Stomach smooth muscle (tissue), 2 donors: ENCODE data around the gene PDE3B.
"Not testable (repeated sequence)": the region's sequence is repeated elsewhere in the genome, so short reads cannot be mapped to it uniquely, and the experiment has no call there.

Source experiments
- H3K27ac ChIP-seq: one replicate; pipeline ENCODE4 v1.7.0; 2013; ENCODE audit warnings: mild to moderate bottlenecking, low read length, inconsistent platforms
- H3K27me3 ChIP-seq, 2 donors: one replicate each; pipeline ENCODE4 v1.7.0; 2013; ENCODE audit warnings: low read length in 2 of 2; ENCODE audit not compliant: insufficient read depth in 2 of 2, control insufficient read depth in 1 of 2
- H3K36me3 ChIP-seq, 2 donors: one replicate each; pipeline ENCODE4 v1.7.0; 2013; ENCODE audit warnings: low read length in 2 of 2; ENCODE audit not compliant: control insufficient read depth in 2 of 2, insufficient read depth in 2 of 2
- H3K4me1 ChIP-seq: one replicate; pipeline ENCODE4 v1.7.0; 2013; ENCODE audit warnings: low read length; ENCODE audit not compliant: control insufficient read depth, insufficient read depth
- H3K4me3 ChIP-seq, 2 donors: one replicate each; pipeline ENCODE4 v1.7.0; 2013; ENCODE audit warnings: low read length in 2 of 2
- H3K9ac ChIP-seq, 2 donors: one replicate each; pipeline ENCODE4 v1.7.0; 2013; ENCODE audit warnings: low read length in 2 of 2, mild to moderate bottlenecking in 1 of 2
- H3K9me3 ChIP-seq, 2 donors: one replicate each; pipeline ENCODE4 v1.7.0; 2013; ENCODE audit warnings: low read length in 2 of 2; ENCODE audit not compliant: control insufficient read depth in 2 of 2
- donor health status: healthy.
- donor health status: Pancreatic carcinoma.

The PDE3B gene

GRCh38 chr11:14703731-14704130 is 60.1 kb downstream of the PDE3B start:
- H3K27me3 ChIP-seq: no peaks in the 10 kb centered on the region
- H3K9me3 ChIP-seq: no peaks in the 10 kb centered on the region
- no peak overlapping the region for H3K9ac ChIP-seq
- H3K4me3 ChIP-seq: no peak overlapping the region
- no peak overlapping the region for H3K27ac ChIP-seq
- H3K36me3 ChIP-seq: no peaks in the 10 kb centered on the region
- H3K4me1 ChIP-seq: no peaks in the 10 kb centered on the region

- Histone ChIP-seq H3K27ac (no peak overlapping the region), H3K9ac (no peak overlapping the region), H3K36me3 (no peaks in the 10 kb centered on the region), H3K4me1 (no peaks in the 10 kb centered on the region), H3K9me3 (no peaks in the 10 kb centered on the region), H3K4me3 (no peak overlapping the region), H3K27me3 (no peaks in the 10 kb centered on the region)
These were observed 61.5 kb downstream of the PDE3B start for GRCh38 chr11:14705067-14705466.

- H3K4me3 ChIP-seq: no peak overlapping the region
- H3K9me3 ChIP-seq: no peaks in the 10 kb centered on the region
- no peak overlapping the region for H3K9ac ChIP-seq
- H3K27me3 ChIP-seq: no peaks in the 10 kb centered on the region
- no peaks in the 10 kb centered on the region for H3K36me3 ChIP-seq
- no peak overlapping the region for H3K27ac ChIP-seq
- no peaks in the 10 kb centered on the region for H3K4me1 ChIP-seq
These were observed 70.1 kb downstream of the PDE3B start for GRCh38 chr11:14713496-14714244.

GRCh38 chr11:14715669-14716068 is 72.1 kb downstream of the PDE3B start:
- not testable (repeated sequence) for H3K4me1 ChIP-seq, H3K27ac ChIP-seq, H3K9me3 ChIP-seq, H3K27me3 ChIP-seq, H3K4me3 ChIP-seq, H3K9ac ChIP-seq, H3K36me3 ChIP-seq

GRCh38 chr11:14722496-14722895 is 78.9 kb downstream of the PDE3B start:
- Histone ChIP-seq H3K27ac (no peak overlapping the region), H3K36me3 (no peaks in the 10 kb centered on the region), H3K4me3 (no peak overlapping the region), H3K9me3 (no peaks in the 10 kb centered on the region), H3K27me3 (no peaks in the 10 kb centered on the region), H3K4me1 (no peaks in the 10 kb centered on the region), H3K9ac (no peak overlapping the region)

- H3K36me3 ChIP-seq: no peaks in the 10 kb centered on the region
- no peak overlapping the region for H3K9ac ChIP-seq
- H3K27ac ChIP-seq: no peak overlapping the region
- no peaks in the 10 kb centered on the region for H3K4me1 ChIP-seq
- no peak overlapping the region for H3K4me3 ChIP-seq
- no peaks in the 10 kb centered on the region for H3K27me3 ChIP-seq
- H3K9me3 ChIP-seq: no peaks in the 10 kb centered on the region
These were observed 81.5 kb downstream of the PDE3B start for GRCh38 chr11:14725150-14725549.

- Histone ChIP-seq H3K27me3 (no peaks in the 10 kb centered on the region), H3K36me3 (no peaks in the 10 kb centered on the region), H3K4me3 (no peak overlapping the region), H3K9me3 (no peaks in the 10 kb centered on the region), H3K9ac (no peak overlapping the region), H3K27ac (no peak overlapping the region), H3K4me1 (no peaks in the 10 kb centered on the region)
These were observed 83.6 kb downstream of the PDE3B start for GRCh38 chr11:14727215-14727614.

- Histone ChIP-seq H3K27me3 (no peaks in the 10 kb centered on the region), H3K36me3 (no peaks in the 10 kb centered on the region), H3K9ac (no peak overlapping the region), H3K9me3 (no peaks in the 10 kb centered on the region), H3K4me3 (no peak overlapping the region), H3K4me1 (no peaks in the 10 kb centered on the region), H3K27ac (no peak overlapping the region)
These were observed 84.1 kb downstream of the PDE3B start for GRCh38 chr11:14727746-14728145.

GRCh38 chr11:14740539-14740938 is 96.9 kb downstream of the PDE3B start:
- not testable (repeated sequence) for H3K4me3 ChIP-seq, H3K27me3 ChIP-seq, H3K4me1 ChIP-seq, H3K27ac ChIP-seq, H3K9ac ChIP-seq, H3K9me3 ChIP-seq, H3K36me3 ChIP-seq

GRCh38 chr11:14741195-14741594 is 97.6 kb downstream of the PDE3B start:
- no peaks in the 10 kb centered on the region for H3K4me1 ChIP-seq
- no peak overlapping the region for H3K4me3 ChIP-seq
- H3K27me3 ChIP-seq: no peaks in the 10 kb centered on the region
- no peak overlapping the region for H3K9ac ChIP-seq
- H3K9me3 ChIP-seq: peaks cover 0 to 4% of the 10 kb centered on the region in 2 donors
- H3K36me3 ChIP-seq: no peaks in the 10 kb centered on the region
- H3K27ac ChIP-seq: no peak overlapping the region

- Histone ChIP-seq H3K27ac (no peak overlapping the region), H3K27me3 (no peaks in the 10 kb centered on the region), H3K4me3 (no peak overlapping the region), H3K4me1 (no peaks in the 10 kb centered on the region), H3K9me3 (peaks cover 0 to 4% of the 10 kb centered on the region in 2 donors), H3K9ac (no peak overlapping the region), H3K36me3 (no peaks in the 10 kb centered on the region)
These were observed 99.4 kb downstream of the PDE3B start for GRCh38 chr11:14742849-14743559.
